ENCODE measurements around the gene NGFR. TPM values are rescaled to one million over a fixed set of nuclear protein-coding genes. Genes with fewer than 3 reads are reported as not detected.

The NGFR gene
- total and polyA plus RNA-seq, 7 experiments from 2014 or later, result 0.07 to 0.17 (median 0.16) TPM; not detected in 4

DNA sequence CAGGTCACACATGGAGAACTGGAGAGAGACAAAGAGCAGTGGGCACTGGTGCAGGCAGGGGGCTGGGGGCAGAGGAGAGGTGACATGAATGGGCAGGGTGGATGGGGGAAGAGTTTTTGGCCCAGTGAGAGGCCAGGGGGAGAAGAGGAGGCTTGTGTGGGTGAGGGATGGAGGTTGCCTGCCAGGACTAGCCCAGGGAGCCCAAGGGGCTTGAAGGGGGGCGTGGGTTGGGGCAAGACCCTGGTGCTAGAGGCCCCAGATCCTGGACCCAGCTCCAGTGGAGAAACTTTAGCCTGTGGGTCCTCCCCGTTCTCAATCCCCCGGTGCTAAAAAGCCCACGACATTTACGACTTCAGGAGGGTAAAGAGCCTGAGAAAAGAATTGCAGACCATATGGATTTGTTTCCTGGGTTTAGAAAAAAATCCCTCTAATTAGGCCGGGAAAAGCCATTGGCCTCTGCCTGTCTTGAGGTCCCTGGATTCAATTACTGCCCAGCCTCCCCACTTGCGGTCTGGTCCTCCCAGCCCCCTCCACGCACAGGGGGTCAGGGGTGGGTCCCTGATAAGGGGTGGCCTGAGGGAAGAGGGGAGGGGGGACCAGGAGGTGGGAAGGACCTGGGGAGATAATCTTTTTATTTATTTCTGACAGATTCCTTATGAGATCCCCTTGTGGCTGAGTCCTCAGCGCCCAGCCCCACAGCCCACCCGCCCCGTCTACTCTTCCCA is 33.0 kb downstream of the NGFR start:
- ChIA-PET CTCF (no interaction called here), POLR2A (no interaction called here)
- H3K36me3 ChIP-seq (ENCODE audit: control insufficient read depth in 2 of 3, insufficient read depth in 3 of 3, low read length in 3 of 3), result no peaks in the 10 kb centered on the region
- peaks cover 0 to 8% (median 6%) of the 10 kb centered on the region in 7 donors for H3K4me1 Mint-ChIP-seq
- H3K4me3 ChIP-seq (ENCODE audit: low read length), result no peak overlapping the region
- ATAC-seq (no peak), DNase-seq (no peak)
- no peaks in the 10 kb centered on the region for H3K9me3 ChIP-seq (ENCODE audit: control insufficient read depth in 2 of 3, low read length in 3 of 3)
- H3K27ac Mint-ChIP-seq, result no peak overlapping the region
- no peaks in the 10 kb centered on the region for H3K27me3 ChIP-seq (ENCODE audit: control insufficient read depth in 2 of 2, insufficient read depth in 2 of 2, low read length in 2 of 2)
- no peaks in the 10 kb centered on the region for H3K9me3 Mint-ChIP-seq
- intact Hi-C loops (cut with micrococcal nuclease), result no loop called here
- no peaks in the 10 kb centered on the region for H3K36me3 Mint-ChIP-seq
- H3K27ac ChIP-seq (ENCODE audit: low read depth, low read length), result no peak overlapping the region
- no peaks in the 10 kb centered on the region for H3K4me1 ChIP-seq (ENCODE audit: control insufficient read depth in 2 of 2, insufficient read depth in 2 of 2, low read length in 2 of 2)
- H3K27me3 Mint-ChIP-seq, result peaks cover 0 to 26% (median 6%) of the 10 kb centered on the region in 5 donors
- no peak overlapping the region for H3K4me3 Mint-ChIP-seq

DNA sequence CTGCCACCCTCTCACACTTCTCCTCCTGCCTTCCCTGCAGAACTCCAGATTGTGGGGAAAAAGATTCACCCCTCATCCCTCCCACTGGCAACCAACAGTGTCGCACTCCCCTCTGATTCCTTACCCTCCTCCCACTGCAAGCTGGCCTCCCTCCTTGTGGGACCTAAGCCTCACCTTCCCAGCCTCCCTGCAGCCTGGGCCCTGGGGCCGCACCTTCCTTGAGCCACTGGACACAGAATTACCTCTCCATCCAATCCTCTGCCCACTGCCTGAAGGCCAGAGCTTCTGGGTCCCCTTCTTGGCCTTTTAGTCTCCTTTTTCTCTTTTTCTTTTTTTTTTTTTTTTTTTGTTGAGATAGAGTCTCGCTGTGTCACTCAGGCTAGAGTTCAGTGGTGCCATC is 33.9 kb downstream of the NGFR start:
- H3K4me3 ChIP-seq (ENCODE audit: low read length), result no peak overlapping the region
- POLR2A ChIA-PET, result no interaction called here
- no peak overlapping the region for H3K4me3 Mint-ChIP-seq
- H3K36me3 Mint-ChIP-seq, result no peaks in the 10 kb centered on the region
- intact Hi-C loops (cut with micrococcal nuclease), result no loop called here
- CTCF ChIA-PET, result interaction anchor here (0.6 kb wide), 1 partner anchor 422 kb away, joined by 3 read pairs; no protein-coding TSS in a partner anchor
- ATAC-seq, result no peak
- H3K4me1 Mint-ChIP-seq, result peaks cover 0 to 3% (median 0%) of the 10 kb centered on the region in 7 donors
- no peak for DNase-seq
- H3K36me3 ChIP-seq (ENCODE audit: control insufficient read depth in 2 of 3, insufficient read depth in 3 of 3, low read length in 3 of 3), result no peaks in the 10 kb centered on the region
- H3K27ac ChIP-seq (ENCODE audit: low read depth, low read length), result no peak overlapping the region
- peak overlapping the region in 1 of 9 donors; percentile 58 for H3K27ac Mint-ChIP-seq
- H3K27me3 Mint-ChIP-seq, result peaks cover 0 to 33% (median 15%) of the 10 kb centered on the region in 5 donors
- no peaks in the 10 kb centered on the region for H3K9me3 ChIP-seq (ENCODE audit: control insufficient read depth in 2 of 3, low read length in 3 of 3)
- no peaks in the 10 kb centered on the region for H3K9me3 Mint-ChIP-seq
- H3K27me3 ChIP-seq (ENCODE audit: control insufficient read depth in 2 of 2, insufficient read depth in 2 of 2, low read length in 2 of 2), result no peaks in the 10 kb centered on the region
- H3K4me1 ChIP-seq (ENCODE audit: control insufficient read depth in 2 of 2, insufficient read depth in 2 of 2, low read length in 2 of 2), result no peaks in the 10 kb centered on the region

DNA sequence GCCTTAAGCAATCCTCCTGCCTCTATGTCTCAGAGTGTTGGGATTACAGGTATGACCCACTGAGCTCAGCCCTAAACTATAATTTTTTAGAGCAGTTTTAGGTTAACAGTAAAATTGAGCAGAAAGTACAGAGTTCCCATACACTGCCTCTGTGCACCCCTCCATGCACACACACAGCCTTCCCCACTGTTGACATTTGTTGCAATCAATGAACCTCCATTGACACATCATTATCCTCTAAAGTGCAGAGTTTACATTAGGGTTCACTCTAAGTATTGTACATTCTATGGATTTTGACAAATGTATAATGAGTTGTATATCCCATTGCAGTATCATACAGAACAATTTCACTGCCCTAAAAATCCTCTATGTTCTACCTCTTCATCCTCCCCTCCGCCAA is 35.0 kb downstream of the NGFR start:
- H3K36me3 Mint-ChIP-seq, result no peaks in the 10 kb centered on the region
- H3K9me3 Mint-ChIP-seq, result no peaks in the 10 kb centered on the region
- DNase-seq, result no peak
- peaks cover 0 to 36% (median 20%) of the 10 kb centered on the region in 5 donors for H3K27me3 Mint-ChIP-seq
- H3K4me3 ChIP-seq (ENCODE audit: low read length), result no peak overlapping the region
- H3K4me3 Mint-ChIP-seq, result no peak overlapping the region
- no peaks in the 10 kb centered on the region for H3K9me3 ChIP-seq (ENCODE audit: control insufficient read depth in 2 of 3, low read length in 3 of 3)
- no peak overlapping the region for H3K27ac ChIP-seq (ENCODE audit: low read depth, low read length)
- peaks cover 0 to 3% (median 0%) of the 10 kb centered on the region in 7 donors for H3K4me1 Mint-ChIP-seq
- H3K27ac Mint-ChIP-seq, result no peak overlapping the region
- intact Hi-C loops (cut with micrococcal nuclease), result no loop called here
- H3K27me3 ChIP-seq (ENCODE audit: control insufficient read depth in 2 of 2, insufficient read depth in 2 of 2, low read length in 2 of 2), result no peaks in the 10 kb centered on the region
- no peaks in the 10 kb centered on the region for H3K4me1 ChIP-seq (ENCODE audit: control insufficient read depth in 2 of 2, insufficient read depth in 2 of 2, low read length in 2 of 2)
- ChIA-PET POLR2A (interaction anchor here (0.7 kb wide), 1 partner anchor 246 kb away, joined by 7 read pairs; no protein-coding TSS in a partner anchor), CTCF (no interaction called here)
- no peaks in the 10 kb centered on the region for H3K36me3 ChIP-seq (ENCODE audit: control insufficient read depth in 2 of 3, insufficient read depth in 3 of 3, low read length in 3 of 3)
- ATAC-seq, result no peak

DNA sequence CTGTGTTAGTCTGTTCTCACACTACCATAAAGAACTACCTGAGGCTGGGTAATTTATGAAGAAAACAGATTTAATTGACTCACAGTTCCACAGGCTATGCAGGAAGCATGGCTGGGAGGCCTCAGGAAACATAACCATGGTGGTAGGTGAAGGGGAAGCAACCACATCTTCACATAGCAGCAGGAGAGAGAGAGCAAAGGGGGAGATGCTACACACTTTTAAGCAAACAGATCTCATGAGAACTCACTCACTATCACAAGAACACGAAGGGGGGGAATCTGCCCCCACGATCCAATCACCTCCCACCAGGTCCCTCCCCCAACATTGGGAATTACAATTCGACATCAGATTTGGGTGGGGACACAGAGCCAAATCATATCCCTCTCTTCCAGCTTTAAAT is 48.8 kb downstream of the NGFR start:
- ATAC-seq (no peak), DNase-seq (no peak)
- peaks cover 0 to 28% (median 10%) of the 10 kb centered on the region in 11 donors for H3K9me3 Mint-ChIP-seq
- H3K36me3 Mint-ChIP-seq, result peaks cover 0 to 8% (median 6%) of the 10 kb centered on the region in 5 donors
- no peak overlapping the region for H3K4me3 ChIP-seq (ENCODE audit: low read length)
- H3K4me3 Mint-ChIP-seq, result peak overlapping the region in 1 of 10 donors; percentile 25
- intact Hi-C loops (cut with micrococcal nuclease), result no loop called here
- ChIA-PET POLR2A (no interaction called here), CTCF (no interaction called here)
- H3K36me3 ChIP-seq (ENCODE audit: control insufficient read depth in 2 of 3, insufficient read depth in 3 of 3, low read length in 3 of 3), result no peaks in the 10 kb centered on the region
- no peaks in the 10 kb centered on the region for H3K9me3 ChIP-seq (ENCODE audit: control insufficient read depth in 2 of 3, low read length in 3 of 3)
- H3K27me3 ChIP-seq (ENCODE audit: control insufficient read depth in 2 of 2, insufficient read depth in 2 of 2, low read length in 2 of 2), result no peaks in the 10 kb centered on the region
- no peak overlapping the region for H3K27ac Mint-ChIP-seq
- no peak overlapping the region for H3K27ac ChIP-seq (ENCODE audit: low read depth, low read length)
- no peaks in the 10 kb centered on the region for H3K4me1 Mint-ChIP-seq
- H3K27me3 Mint-ChIP-seq, result peaks cover 0 to 18% (median 9%) of the 10 kb centered on the region in 5 donors
- H3K4me1 ChIP-seq (ENCODE audit: control insufficient read depth in 2 of 2, insufficient read depth in 2 of 2, low read length in 2 of 2), result no peaks in the 10 kb centered on the region

DNA sequence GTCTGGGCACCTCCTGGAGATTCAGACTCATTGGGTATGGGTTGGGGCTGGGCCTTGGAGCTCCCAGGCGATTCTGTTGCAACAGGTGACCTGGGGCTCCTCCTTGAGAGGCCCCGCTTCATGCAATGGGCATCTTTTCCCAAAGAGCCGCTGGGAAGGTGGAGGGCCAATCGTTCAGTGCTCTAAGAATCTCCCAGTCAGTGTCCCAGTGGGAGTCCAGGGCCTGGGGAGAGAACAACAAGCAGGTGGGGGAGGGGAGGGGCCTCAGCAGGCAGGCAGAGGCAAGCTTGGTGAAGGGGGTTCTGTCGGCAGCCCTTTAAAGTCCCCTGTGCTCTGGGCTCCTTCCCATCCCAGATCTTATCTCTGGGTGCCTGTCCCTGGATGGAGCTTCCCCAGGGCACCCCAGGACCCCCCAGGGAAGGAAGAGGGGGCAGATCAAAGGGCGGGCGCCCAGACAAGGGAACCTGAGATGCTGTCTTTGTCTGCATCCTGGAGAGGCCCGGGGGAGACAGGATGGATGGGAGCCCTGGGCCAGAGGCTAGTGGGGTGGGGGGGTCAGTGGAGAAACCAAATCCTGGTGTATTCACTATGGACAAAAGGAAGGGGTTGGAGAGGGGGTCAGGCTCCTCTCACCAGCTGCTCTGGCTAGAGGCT is 50.0 kb downstream of the NGFR start:
- no peak for DNase-seq
- no peaks in the 10 kb centered on the region for H3K36me3 ChIP-seq (ENCODE audit: control insufficient read depth in 2 of 3, insufficient read depth in 3 of 3, low read length in 3 of 3)
- H3K4me3 Mint-ChIP-seq, result no peak overlapping the region
- POLR2A ChIA-PET, result interaction anchor here (0.7 kb wide), 1 partner anchor 110 kb away, joined by 3 read pairs; no protein-coding TSS in a partner anchor
- no peaks in the 10 kb centered on the region for H3K27me3 ChIP-seq (ENCODE audit: control insufficient read depth in 2 of 2, insufficient read depth in 2 of 2, low read length in 2 of 2)
- H3K4me3 ChIP-seq (ENCODE audit: low read length), result no peak overlapping the region
- no peak for ATAC-seq
- no peaks in the 10 kb centered on the region for H3K4me1 ChIP-seq (ENCODE audit: control insufficient read depth in 2 of 2, insufficient read depth in 2 of 2, low read length in 2 of 2)
- no peak overlapping the region for H3K27ac ChIP-seq (ENCODE audit: low read depth, low read length)
- H3K27ac Mint-ChIP-seq, result no peak overlapping the region
- H3K36me3 Mint-ChIP-seq, result peaks cover 0 to 8% (median 6%) of the 10 kb centered on the region in 5 donors
- no peaks in the 10 kb centered on the region for H3K9me3 ChIP-seq (ENCODE audit: control insufficient read depth in 2 of 3, low read length in 3 of 3)
- peaks cover 0 to 20% (median 9%) of the 10 kb centered on the region in 5 donors for H3K27me3 Mint-ChIP-seq
- H3K9me3 Mint-ChIP-seq, result peaks cover 0 to 28% (median 10%) of the 10 kb centered on the region in 11 donors
- no peaks in the 10 kb centered on the region for H3K4me1 Mint-ChIP-seq
- intact Hi-C loops (cut with micrococcal nuclease), result no loop called here
- CTCF ChIA-PET, result interaction anchor here (1.3 kb wide), 1 partner anchor 12 kb away, joined by 3 read pairs; no protein-coding TSS in a partner anchor

DNA sequence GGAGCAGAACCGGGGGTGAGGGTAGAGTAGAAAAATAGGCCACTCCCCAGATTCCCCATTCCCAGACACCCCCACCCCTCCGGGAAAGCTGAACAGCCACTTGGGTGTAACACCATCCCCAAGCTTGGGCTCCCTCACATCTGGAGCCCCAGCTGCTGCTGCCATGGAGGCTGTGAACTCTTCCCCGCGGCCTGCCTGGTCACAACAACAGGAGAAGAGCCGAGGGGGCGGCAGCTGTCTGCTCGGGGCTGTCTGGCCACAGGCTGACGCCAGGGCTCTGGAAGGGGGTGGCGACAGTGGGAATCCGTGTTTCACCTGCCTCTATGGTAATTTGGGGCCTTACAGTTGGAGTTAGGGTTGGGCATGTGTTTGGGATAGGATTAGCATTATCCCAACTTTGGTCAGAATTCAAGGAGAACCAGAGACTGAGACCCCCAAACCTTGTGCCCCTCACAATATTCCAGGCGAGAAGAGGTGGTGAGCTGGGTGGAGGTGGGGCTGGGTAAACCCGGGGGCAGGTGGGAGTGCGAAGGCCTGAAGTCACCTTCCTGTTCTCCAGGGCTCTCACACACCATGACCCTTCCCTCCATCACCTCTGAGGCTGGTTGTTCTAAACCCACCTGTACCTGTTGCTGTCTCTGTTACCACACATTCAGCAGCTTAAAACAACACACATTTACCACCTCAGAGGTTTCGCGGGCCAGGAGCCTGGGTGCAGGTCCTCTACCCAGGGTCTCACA is 50.9 kb downstream of the NGFR start:
- Mint-ChIP-seq H3K9me3 (peaks cover 0 to 26% (median 10%) of the 10 kb centered on the region in 11 donors), H3K27ac (no peak overlapping the region), H3K36me3 (peaks cover 0 to 8% (median 5%) of the 10 kb centered on the region in 5 donors), H3K27me3 (peaks cover 0 to 20% (median 9%) of the 10 kb centered on the region in 5 donors), H3K4me3 (no peak overlapping the region), H3K4me1 (no peaks in the 10 kb centered on the region)
- POLR2A ChIA-PET, result no interaction called here
- H3K4me3 ChIP-seq (ENCODE audit: low read length), result no peak overlapping the region
- no peak for ATAC-seq
- intact Hi-C loops (cut with micrococcal nuclease), result no loop called here
- CTCF ChIA-PET, result interaction anchor here (1.3 kb wide), 1 partner anchor 12 kb away, joined by 3 read pairs; no protein-coding TSS in a partner anchor
- no peaks in the 10 kb centered on the region for H3K4me1 ChIP-seq (ENCODE audit: control insufficient read depth in 2 of 2, insufficient read depth in 2 of 2, low read length in 2 of 2)
- H3K9me3 ChIP-seq (ENCODE audit: control insufficient read depth in 2 of 3, low read length in 3 of 3), result no peaks in the 10 kb centered on the region
- no peaks in the 10 kb centered on the region for H3K27me3 ChIP-seq (ENCODE audit: control insufficient read depth in 2 of 2, insufficient read depth in 2 of 2, low read length in 2 of 2)
- DNase-seq, result no peak
- H3K36me3 ChIP-seq (ENCODE audit: control insufficient read depth in 2 of 3, insufficient read depth in 3 of 3, low read length in 3 of 3), result no peaks in the 10 kb centered on the region
- H3K27ac ChIP-seq (ENCODE audit: low read depth, low read length), result no peak overlapping the region
